GM23248 (cell line): Measurements from ENCODE around the gene NHLRC4. TPM values are rescaled to one million over a fixed set of nuclear protein-coding genes. Genes with fewer than 3 reads are reported as not detected.
A peak's percentile ranks its signal among the peaks of the same experiment; 100 is the strongest.

Experiments used
- DNase-seq: peaks from one replicate; pipeline ENCODE4 v3.0.0-alpha.2; 2015
- H2AFZ ChIP-seq: fragments of 200-600 bp; sonication (generic); 2 replicates; pipeline ENCODE4 v1.6.1; 2016; ENCODE audit warnings: antibody characterized with exemption
- H3F3A ChIP-seq: fragments of 200-600 bp; sonication (generic); 2 replicates; pipeline ENCODE4 v1.6.1; 2016; ENCODE audit warnings: mild to moderate bottlenecking, antibody characterized with exemption, mixed run types; ENCODE audit not compliant: insufficient read depth
- H3K27ac ChIP-seq: fragments of 200-600 bp; sonication (generic); 2 replicates; pipeline ENCODE4 v1.5.1; 2016; ENCODE audit warnings: mild to moderate bottlenecking
- H3K27me3 ChIP-seq: fragments of 200-600 bp; sonication (generic); replicated peaks from 2 replicates; pipeline ENCODE4 v1.6.1; 2016; ENCODE audit warnings: mild to moderate bottlenecking; ENCODE audit not compliant: insufficient read depth
- H3K36me3 ChIP-seq: fragments of 200-600 bp; sonication (generic); 2 replicates; pipeline ENCODE4 v1.6.1; 2016; ENCODE audit warnings: low read depth, mild to moderate bottlenecking
- H3K4me1 ChIP-seq: fragments of 200-600 bp; sonication (generic); 2 replicates; pipeline ENCODE4 v1.6.1; 2016; ENCODE audit warnings: mild to moderate bottlenecking; ENCODE audit not compliant: insufficient read depth
- H3K4me2 ChIP-seq: fragments of 200-600 bp; sonication (generic); one replicate; pipeline ENCODE4 v1.6.1; 2016; ENCODE audit warnings: mild to moderate bottlenecking; ENCODE audit not compliant: unreplicated experiment
- H3K4me3 ChIP-seq: fragments of 200-600 bp; sonication (generic); 2 replicates; pipeline ENCODE4 v1.5.1; 2016; ENCODE audit warnings: mild to moderate bottlenecking
- H3K79me2 ChIP-seq: fragments of 200-600 bp; sonication (generic); 2 replicates; pipeline ENCODE4 v1.6.1; 2016; ENCODE audit warnings: mild to moderate bottlenecking; ENCODE audit not compliant: insufficient read depth
- H3K9ac ChIP-seq: fragments of 200-600 bp; sonication (generic); 2 replicates; pipeline ENCODE4 v1.6.1; 2016; ENCODE audit warnings: mild to moderate bottlenecking
- H3K9me2 ChIP-seq: fragments of 200-600 bp; sonication (generic); 2 replicates; pipeline ENCODE4 v1.6.1; 2016; ENCODE audit warnings: mixed run types, mild to moderate bottlenecking, moderate library complexity; ENCODE audit not compliant: insufficient read depth
- H3K9me3 ChIP-seq: fragments of 200-600 bp; sonication (generic); one replicate; pipeline ENCODE4 v1.6.1; 2017; ENCODE audit warnings: low read depth
- H4K20me1 ChIP-seq: fragments of 200-600 bp; sonication (generic); 2 replicates; pipeline ENCODE4 v1.6.0; 2016; ENCODE audit not compliant: insufficient read depth
- EZH2 ChIP-seq: fragments of 200-600 bp; sonication (generic); IDR thresholded peaks from 2 replicates; pipeline ENCODE4 v1.6.1; 2018; ENCODE audit warnings: antibody characterized with exemption, mild to moderate bottlenecking; ENCODE audit not compliant: insufficient read depth, poor library complexity, severe bottlenecking
- EZH2phosphoT487 ChIP-seq: fragments of 200-600 bp; sonication (generic); IDR thresholded peaks from 2 replicates; pipeline ENCODE4 v1.6.1; 2018; ENCODE audit warnings: antibody characterized with exemption, moderate library complexity, mild to moderate bottlenecking, low read depth; ENCODE audit not compliant: insufficient read depth
- WGBS, 2 experiments: methylation state at CpG; one replicate each; pipeline ENCODE4 v1.1.6; 2015 to 2017; ENCODE audit warnings: low lambda C conversion rate in 2 of 2, low coverage in 1 of 2; ENCODE audit errors: missing lambda C conversion rate in 2 of 2; 5-methylcytosine and 5-hydroxymethylcytosine counted together
- in situ Hi-C: fragments of 300-500 bp; cut with MboI; formaldehyde crosslinking; loops from 2 replicates; pipeline ENCODE4 v1.15.0; 2020
- polyA plus RNA-seq: library from polyadenylated mRNA; unstranded; fragments of >200 nt; fragmentation: Nextera tagmentation; extraction: Ambion mirVana; gene quantifications from 2 replicates; pipeline ENCODE4 v1.2.1, GENCODE V29; 2016
- total RNA-seq: library from RNA; depleted of rRNA; stranded (reverse); fragments of >200 nt; shearing (Covaris generic); gene quantifications from 2 replicates; pipeline ENCODE4 v1.2.3, GENCODE V29; 2014

Gene NHLRC4
- total and polyA plus RNA-seq, 2 experiments from 2014 or later = 0.11 to 0.20 TPM

- 60% methylated on average over 17 to 22 of the region's 22 CpGs for WGBS, 2 experiments
- H2AFZ ChIP-seq = no peak overlapping the region
- no peak for DNase-seq
These were observed 8.3 kb upstream of the NHLRC4 start for GRCh38 chr16:558298-559020.

GRCh38 chr16:559021-559380, 7.8 kb upstream of the NHLRC4 start:
- no peaks in the 10 kb centered on the region for H3K79me2 ChIP-seq
- H3K9me2 ChIP-seq = no peaks in the 10 kb centered on the region
- DNase-seq = no peak
- in situ Hi-C loops = no loop called here
- WGBS, 2 experiments = 46 to 49% methylated on average over 9 to 13 of the region's 15 CpGs
- H3K9me3 ChIP-seq = no peaks in the 10 kb centered on the region
- no peak overlapping the region for H3K27ac ChIP-seq
- H3K4me1 ChIP-seq = peaks cover 15% of the 10 kb centered on the region
- H3K36me3 ChIP-seq = no peaks in the 10 kb centered on the region
- H3K9ac ChIP-seq = no peak overlapping the region
- H4K20me1 ChIP-seq = no peaks in the 10 kb centered on the region
- no peak overlapping the region for H3K4me2 ChIP-seq
- no peaks in the 10 kb centered on the region for H3F3A ChIP-seq
- TF ChIP-seq EZH2 (no peak), EZH2phosphoT487 (no peak)
- no peak overlapping the region for H2AFZ ChIP-seq
- H3K27me3 ChIP-seq = peaks cover 13% of the 10 kb centered on the region; the same call in 1 of the 2 replicates
- no peak overlapping the region for H3K4me3 ChIP-seq

More at GRCh38 chr16:558298-559020, 8.3 kb upstream of the NHLRC4 start:
- Histone ChIP-seq H3K9me3 (no peaks in the 10 kb centered on the region), H3K79me2 (no peaks in the 10 kb centered on the region), H3K9ac (no peak overlapping the region), H3K27ac (no peak overlapping the region), H3K36me3 (no peaks in the 10 kb centered on the region), H3K4me2 (no peak overlapping the region), H3K4me1 (peaks cover 17% of the 10 kb centered on the region), H3K4me3 (no peak overlapping the region), H4K20me1 (no peaks in the 10 kb centered on the region), H3F3A (no peaks in the 10 kb centered on the region), H3K9me2 (no peaks in the 10 kb centered on the region), H3K27me3 (peaks cover 13% of the 10 kb centered on the region; the same call in 1 of the 2 replicates)
- TF ChIP-seq EZH2phosphoT487 = no peak
- no peak for TF ChIP-seq EZH2
- in situ Hi-C loops = no loop called here

GRCh38 chr16:559411-560203, 7.2 kb upstream of the NHLRC4 start:
- H3F3A ChIP-seq = no peaks in the 10 kb centered on the region
- H3K4me1 ChIP-seq = peaks cover 9% of the 10 kb centered on the region
- no peak overlapping the region for H3K9ac ChIP-seq
- H3K36me3 ChIP-seq = no peaks in the 10 kb centered on the region
- no peak overlapping the region for H3K4me2 ChIP-seq
- H4K20me1 ChIP-seq = no peaks in the 10 kb centered on the region
- no peaks in the 10 kb centered on the region for H3K79me2 ChIP-seq
- H3K27me3 ChIP-seq = peaks cover 13% of the 10 kb centered on the region; the same call in 1 of the 2 replicates
- H3K27ac ChIP-seq = no peak overlapping the region
- H3K9me2 ChIP-seq = no peaks in the 10 kb centered on the region
- no peak for TF ChIP-seq EZH2phosphoT487
- TF ChIP-seq EZH2 = peak; percentile 90
- no peak overlapping the region for H2AFZ ChIP-seq
- DNase-seq = no peak
- WGBS, 2 experiments = 5 to 7% methylated on average over 28 to 41 of the region's 62 CpGs
- in situ Hi-C loops = no loop called here
- no peaks in the 10 kb centered on the region for H3K9me3 ChIP-seq
- H3K4me3 ChIP-seq = no peak overlapping the region

- 0 to 2% methylated on average over 4 to 40 of the region's 84 CpGs for WGBS, 2 experiments
These were observed 6.6 kb upstream of the NHLRC4 start, which contains the start of gene PRR35 for GRCh38 chr16:560204-560700. Gene PRR35, plus strand, starts transcription at chr16:560394. Its CDS starts 2,901 bp downstream, at chr16:563295.

More at GRCh38 chr16:560204-560700, 6.6 kb upstream of the NHLRC4 start, which contains the start of gene PRR35:
- peaks cover 13% of the 10 kb centered on the region; the same call in 1 of the 2 replicates for H3K27me3 ChIP-seq
- H3K27ac ChIP-seq = no peak within 1 kb of the TSS
- no peaks in the 10 kb centered on the region for H3F3A ChIP-seq
- H3K4me1 ChIP-seq = peaks cover 3% of the 10 kb centered on the region
- no peak within 1 kb of the TSS for H3K4me3 ChIP-seq
- no peaks in the 10 kb centered on the region for H3K36me3 ChIP-seq
- no peak within 1 kb of the TSS for H3K4me2 ChIP-seq
- no peak for TF ChIP-seq EZH2
- no peak for TF ChIP-seq EZH2phosphoT487
- H3K9me3 ChIP-seq = no peaks in the 10 kb centered on the region
- in situ Hi-C loops = no loop called here
- no peaks in the 10 kb centered on the region for H3K79me2 ChIP-seq
- no peak within 1 kb of the TSS for H2AFZ ChIP-seq
- no peak within 1 kb of the TSS for H3K9ac ChIP-seq
- no peaks in the 10 kb centered on the region for H3K9me2 ChIP-seq
- no peaks in the 10 kb centered on the region for H4K20me1 ChIP-seq
- no peak for DNase-seq
